SK-N-SH (cell line): ENCODE measurements around the gene NR6A1.

Source experiments
- ELF1 ChIP-seq: IDR thresholded peaks from 2 replicates; pipeline ENCODE4 v1.4.0; 2012
- MAX ChIP-seq: IDR thresholded peaks from 2 replicates; pipeline ENCODE4 v1.4.0; 2012; ENCODE audit warnings: low read depth
- RFX5 ChIP-seq: IDR thresholded peaks from 2 replicates; pipeline ENCODE4 v1.6.1; 2012; ENCODE audit warnings: mild to moderate bottlenecking, improper control_type of control experiment, low read length
- TAF1 ChIP-seq: IDR thresholded peaks from 2 replicates; pipeline ENCODE4 v1.6.1; 2012; ENCODE audit warnings: low read depth, mild to moderate bottlenecking, low read length, moderate library complexity, borderline replicate concordance
- TF ChIP-seq, protein P1 (sequence below): fragments of 200-600 bp; sonication (generic); IDR thresholded peaks from 2 replicates; pipeline ENCODE4 v1.6.1; 2017; ENCODE audit warnings: antibody characterized with exemption, mild to moderate bottlenecking, moderate library complexity
- TF ChIP-seq, protein P2 (sequence below): fragments of 150-350 bp; IDR thresholded peaks from 2 replicates; pipeline ENCODE4 v1.6.1; 2017; ENCODE audit warnings: antibody characterized with exemption, low read length, low read depth, borderline replicate concordance

DNA sequence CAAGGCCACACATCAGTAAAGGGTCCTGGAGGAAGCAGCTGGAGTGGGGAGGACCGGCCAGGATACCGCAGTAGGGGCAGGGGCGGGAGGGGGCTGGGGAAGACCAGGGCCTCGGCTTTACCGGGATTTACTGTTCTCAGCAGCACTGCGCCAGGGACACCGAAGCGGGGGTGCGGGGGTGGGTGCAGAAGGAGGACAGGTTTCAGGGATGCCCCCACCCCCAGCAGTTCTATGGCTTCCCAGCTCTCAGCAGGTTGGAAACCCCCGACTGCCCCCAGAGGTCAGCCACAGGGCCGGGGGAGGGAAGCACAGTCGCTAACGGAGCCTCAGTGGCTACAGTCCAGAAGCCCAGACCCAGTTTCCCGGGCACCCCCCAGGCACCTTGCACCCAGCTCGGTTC, 285.2 kb downstream of the NR6A1 start:
- TF ChIP-seq, protein P1, sequence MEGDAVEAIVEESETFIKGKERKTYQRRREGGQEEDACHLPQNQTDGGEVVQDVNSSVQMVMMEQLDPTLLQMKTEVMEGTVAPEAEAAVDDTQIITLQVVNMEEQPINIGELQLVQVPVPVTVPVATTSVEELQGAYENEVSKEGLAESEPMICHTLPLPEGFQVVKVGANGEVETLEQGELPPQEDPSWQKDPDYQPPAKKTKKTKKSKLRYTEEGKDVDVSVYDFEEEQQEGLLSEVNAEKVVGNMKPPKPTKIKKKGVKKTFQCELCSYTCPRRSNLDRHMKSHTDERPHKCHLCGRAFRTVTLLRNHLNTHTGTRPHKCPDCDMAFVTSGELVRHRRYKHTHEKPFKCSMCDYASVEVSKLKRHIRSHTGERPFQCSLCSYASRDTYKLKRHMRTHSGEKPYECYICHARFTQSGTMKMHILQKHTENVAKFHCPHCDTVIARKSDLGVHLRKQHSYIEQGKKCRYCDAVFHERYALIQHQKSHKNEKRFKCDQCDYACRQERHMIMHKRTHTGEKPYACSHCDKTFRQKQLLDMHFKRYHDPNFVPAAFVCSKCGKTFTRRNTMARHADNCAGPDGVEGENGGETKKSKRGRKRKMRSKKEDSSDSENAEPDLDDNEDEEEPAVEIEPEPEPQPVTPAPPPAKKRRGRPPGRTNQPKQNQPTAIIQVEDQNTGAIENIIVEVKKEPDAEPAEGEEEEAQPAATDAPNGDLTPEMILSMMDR: no peak
- TF ChIP-seq RFX5 (no peak), MAX (no peak), ELF1 (no peak), TAF1 (no peak)
- TF ChIP-seq, protein P2, sequence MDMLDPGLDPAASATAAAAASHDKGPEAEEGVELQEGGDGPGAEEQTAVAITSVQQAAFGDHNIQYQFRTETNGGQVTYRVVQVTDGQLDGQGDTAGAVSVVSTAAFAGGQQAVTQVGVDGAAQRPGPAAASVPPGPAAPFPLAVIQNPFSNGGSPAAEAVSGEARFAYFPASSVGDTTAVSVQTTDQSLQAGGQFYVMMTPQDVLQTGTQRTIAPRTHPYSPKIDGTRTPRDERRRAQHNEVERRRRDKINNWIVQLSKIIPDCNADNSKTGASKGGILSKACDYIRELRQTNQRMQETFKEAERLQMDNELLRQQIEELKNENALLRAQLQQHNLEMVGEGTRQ: no peak
